Vagina (tissue), 2 donors: ENCODE data around the gene PRR23E.

Experiments
- CTCF ChIP-seq, 3 experiments: fragments of 450-650 bp in 2 of 3; fragments of 200-600 bp in 1 of 3; sonication (generic) in 1 of 3; IDR thresholded peaks; one replicate each; pipeline ENCODE4 v1.5.1; 2017 to 2019; ENCODE audit warnings: antibody characterized with exemption in 3 of 3, mild to moderate bottlenecking in 2 of 3, moderate library complexity in 2 of 3
- POLR2A ChIP-seq, 2 donors: fragments of 450-650 bp; IDR thresholded peaks; one replicate each; pipeline ENCODE4 v1.6.1; 2017; ENCODE audit warnings: antibody characterized with exemption in 2 of 2, mild to moderate bottlenecking in 2 of 2, moderate library complexity in 2 of 2
- POLR2AphosphoS5 ChIP-seq, 2 donors: sonication (generic); formaldehyde crosslinking; IDR thresholded peaks; one replicate each; pipeline ENCODE4 v1.9.0; 2017; ENCODE audit warnings: antibody characterized with exemption in 2 of 2, mild to moderate bottlenecking in 2 of 2, low read depth in 1 of 2; ENCODE audit not compliant: insufficient read depth in 1 of 2

- no peak for TF ChIP-seq CTCF (IDR thresholded peaks at IDR 0.05)
- TF ChIP-seq POLR2AphosphoS5 (IDR thresholded peaks at IDR 0.05; ENCODE audit: insufficient read depth in 1 of 2, low read depth in 1 of 2) = no peak
- no peak for TF ChIP-seq POLR2A (IDR thresholded peaks at IDR 0.05)
Observed at GRCh38 chr3:127185962-127186674, 6.8 kb upstream of the PRR23E start.
